DND-41 (cell line): Measurements from ENCODE around the gene IFIH1.

ENCODE experiments used
- EZH2 ChIP-seq: IDR thresholded peaks from 3 replicates; pipeline ENCODE4 v1.6.1; 2012; ENCODE audit warnings: borderline replicate concordance, low read depth, mild to moderate bottlenecking, moderate library complexity, low read length, inconsistent platforms; ENCODE audit not compliant: severe bottlenecking
- TF ChIP-seq, protein P1 (sequence below): IDR thresholded peaks from 2 replicates; pipeline ENCODE4 v1.5.1; 2012; ENCODE audit warnings: borderline replicate concordance, low read length, moderate library complexity, mild to moderate bottlenecking; ENCODE audit not compliant: poor library complexity, severe bottlenecking; ENCODE audit errors: extremely low read depth

- TF ChIP-seq, protein P1, sequence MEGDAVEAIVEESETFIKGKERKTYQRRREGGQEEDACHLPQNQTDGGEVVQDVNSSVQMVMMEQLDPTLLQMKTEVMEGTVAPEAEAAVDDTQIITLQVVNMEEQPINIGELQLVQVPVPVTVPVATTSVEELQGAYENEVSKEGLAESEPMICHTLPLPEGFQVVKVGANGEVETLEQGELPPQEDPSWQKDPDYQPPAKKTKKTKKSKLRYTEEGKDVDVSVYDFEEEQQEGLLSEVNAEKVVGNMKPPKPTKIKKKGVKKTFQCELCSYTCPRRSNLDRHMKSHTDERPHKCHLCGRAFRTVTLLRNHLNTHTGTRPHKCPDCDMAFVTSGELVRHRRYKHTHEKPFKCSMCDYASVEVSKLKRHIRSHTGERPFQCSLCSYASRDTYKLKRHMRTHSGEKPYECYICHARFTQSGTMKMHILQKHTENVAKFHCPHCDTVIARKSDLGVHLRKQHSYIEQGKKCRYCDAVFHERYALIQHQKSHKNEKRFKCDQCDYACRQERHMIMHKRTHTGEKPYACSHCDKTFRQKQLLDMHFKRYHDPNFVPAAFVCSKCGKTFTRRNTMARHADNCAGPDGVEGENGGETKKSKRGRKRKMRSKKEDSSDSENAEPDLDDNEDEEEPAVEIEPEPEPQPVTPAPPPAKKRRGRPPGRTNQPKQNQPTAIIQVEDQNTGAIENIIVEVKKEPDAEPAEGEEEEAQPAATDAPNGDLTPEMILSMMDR: no peak
- no peak for TF ChIP-seq EZH2
These were observed 6.5 kb upstream of the IFIH1 start for GRCh38 chr2:162324953-162325352.
